ENCODE data around the gene ADGRA1.

ADGRA1 gene

GRCh38 chr10:133123746-133124356 is 36.1 kb downstream of the ADGRA1 start:
- DNase-seq (ENCODE audit: low read depth, low spot score), result no peak
- no peak overlapping the region for H3K27ac ChIP-seq

GRCh38 chr10:133124357-133125211 is 36.9 kb downstream of the ADGRA1 start:
- no peak for DNase-seq (ENCODE audit: low read depth, low spot score)
- H3K27ac ChIP-seq, result no peak overlapping the region

DNA sequence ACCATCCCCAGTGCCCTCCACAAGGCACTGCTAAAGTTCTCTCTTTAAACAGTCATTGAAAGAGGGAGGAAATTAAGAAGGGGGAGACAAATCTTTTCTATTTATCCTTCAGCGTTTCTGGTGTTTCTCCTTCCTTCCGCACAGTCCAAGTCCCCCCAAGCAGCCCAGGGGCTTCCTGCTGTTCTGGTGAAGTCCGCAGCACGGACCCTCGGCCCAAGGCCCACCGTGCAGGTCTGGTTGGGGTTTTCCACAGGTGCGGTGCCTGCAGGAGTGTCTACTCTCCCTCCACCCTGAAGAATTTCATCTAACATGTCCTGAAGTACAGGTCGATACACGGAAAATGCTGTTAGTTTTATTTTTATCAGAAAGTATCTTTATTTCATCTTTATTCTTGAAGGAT is 38.2 kb downstream of the ADGRA1 start:
- DNase-seq (ENCODE audit: low read depth, low spot score), result no peak
- no peak overlapping the region for H3K27ac ChIP-seq

- H3K27ac ChIP-seq, result no peak overlapping the region
- DNase-seq (ENCODE audit: low read depth, low spot score), result no peak
Observed at GRCh38 chr10:133126431-133127290, 38.9 kb downstream of the ADGRA1 start.

DNA sequence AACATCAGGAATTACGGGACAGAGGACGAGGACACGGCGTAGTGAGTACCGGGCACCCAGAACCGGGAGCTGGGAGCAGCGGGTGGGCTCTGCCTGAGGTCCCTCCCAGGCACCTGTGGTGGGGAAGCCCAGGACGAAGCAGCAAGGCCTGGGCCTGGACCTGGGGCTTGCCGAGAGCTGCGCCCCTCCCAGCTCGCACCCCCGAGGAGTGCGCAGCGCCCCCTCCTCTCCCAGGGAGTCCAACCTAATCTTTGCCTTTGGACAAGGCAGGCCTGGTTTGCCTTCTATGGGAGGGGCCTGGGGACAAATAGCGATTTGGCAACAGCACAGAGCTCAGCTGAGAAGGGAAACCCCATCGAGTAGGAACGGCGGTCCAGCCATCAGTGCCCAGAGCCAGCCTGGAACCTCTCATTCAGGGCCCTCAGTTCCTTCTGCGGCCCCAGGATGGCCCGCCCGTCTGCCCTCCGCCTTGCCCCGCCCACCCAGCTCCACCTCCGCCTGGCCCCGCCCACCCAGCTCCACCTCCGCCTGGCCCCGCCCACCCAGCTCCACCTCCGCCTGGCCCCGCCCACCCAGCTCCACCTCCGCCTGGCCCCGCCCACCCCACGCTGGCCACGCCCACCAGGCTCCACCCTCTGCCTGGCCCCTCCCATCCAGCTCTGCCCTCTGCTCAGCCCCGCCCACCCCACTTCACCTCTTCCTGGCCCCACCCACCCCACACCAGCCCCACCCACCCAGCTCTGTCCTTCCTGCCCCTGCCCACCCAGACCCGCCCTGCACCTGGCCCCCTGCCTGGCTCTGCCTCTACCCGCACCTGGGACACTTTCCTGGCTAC is 39.8 kb downstream of the ADGRA1 start:
- no peak for DNase-seq (ENCODE audit: low read depth, low spot score)
- no peak overlapping the region for H3K27ac ChIP-seq

- H3K27ac ChIP-seq, result no peak overlapping the region
- no peak for DNase-seq (ENCODE audit: low read depth, low spot score)
Observed at GRCh38 chr10:133128126-133129070, 40.7 kb downstream of the ADGRA1 start.

- DNase-seq (ENCODE audit: low read depth, low spot score), result no peak
Observed at GRCh38 chr10:133129071-133129858, 41.5 kb downstream of the ADGRA1 start.

GRCh38 chr10:133129859-133130495 is 42.3 kb downstream of the ADGRA1 start:
- no peak overlapping the region for H3K27ac ChIP-seq
- DNase-seq (ENCODE audit: low read depth, low spot score), result no peak

More at GRCh38 chr10:133129071-133129858, 41.5 kb downstream of the ADGRA1 start:
- H3K27ac ChIP-seq, result no peak overlapping the region

DNA sequence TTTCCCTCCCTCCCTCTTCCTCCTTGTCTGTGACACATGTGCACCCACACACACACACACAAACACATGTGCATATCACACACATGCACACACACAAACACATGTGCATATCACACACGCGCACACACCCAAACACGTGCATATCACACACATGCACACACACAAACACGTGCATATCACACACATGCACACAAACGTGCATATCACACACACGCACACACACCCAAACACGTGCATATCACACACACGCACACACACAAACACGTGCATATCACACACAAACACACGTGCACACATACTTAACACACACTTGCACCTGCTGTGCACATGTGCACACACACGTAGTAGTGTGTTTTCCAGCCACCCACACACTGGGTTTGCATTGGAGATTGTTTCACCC is 42.9 kb downstream of the ADGRA1 start:
- DNase-seq (ENCODE audit: low read depth, low spot score), result no peak
- no peak overlapping the region for H3K27ac ChIP-seq

GRCh38 chr10:133131053-133131452 is 43.3 kb downstream of the ADGRA1 start:
- no peak for DNase-seq (ENCODE audit: low read depth, low spot score)
- H3K27ac ChIP-seq, result no peak overlapping the region

DNA sequence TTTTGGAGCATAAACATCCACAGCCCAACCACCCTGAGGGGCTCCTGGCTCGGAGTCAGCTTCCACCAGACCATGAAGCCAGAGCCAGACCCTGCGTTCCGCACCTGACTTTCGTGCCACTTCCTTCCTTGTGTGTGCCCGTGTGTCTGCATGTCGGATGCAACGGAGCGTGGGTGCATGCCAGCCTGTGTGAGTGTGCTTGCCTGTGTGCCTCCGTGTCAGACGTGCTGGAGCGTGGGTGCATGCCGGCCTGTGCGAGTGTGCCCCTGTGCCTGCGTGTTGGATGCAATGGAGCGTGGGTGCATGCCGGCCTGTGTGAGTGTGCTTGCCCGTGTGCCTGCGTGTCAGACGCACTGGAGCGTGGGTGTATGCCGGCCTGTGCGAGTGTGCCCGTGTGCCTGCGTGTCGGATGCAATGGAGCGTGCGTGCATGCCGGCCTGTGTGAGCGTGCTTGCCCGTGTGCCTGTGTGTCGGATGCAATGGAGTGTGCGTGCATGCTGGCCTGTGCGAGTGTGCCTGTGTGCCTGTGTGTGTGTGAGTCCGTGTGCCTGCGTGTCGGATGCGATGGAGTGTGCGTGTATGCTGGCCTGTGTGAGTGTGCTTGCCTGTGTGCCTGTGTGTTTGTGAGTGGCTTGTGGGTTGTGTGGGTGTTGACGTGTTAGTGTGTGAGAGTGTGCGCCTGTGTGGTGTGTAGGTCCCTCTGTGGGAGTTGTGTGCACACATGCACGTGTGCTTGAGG is 44.2 kb downstream of the ADGRA1 start:
- no peak for DNase-seq (ENCODE audit: low read depth, low spot score)
- H3K27ac ChIP-seq, result no peak overlapping the region

DNA sequence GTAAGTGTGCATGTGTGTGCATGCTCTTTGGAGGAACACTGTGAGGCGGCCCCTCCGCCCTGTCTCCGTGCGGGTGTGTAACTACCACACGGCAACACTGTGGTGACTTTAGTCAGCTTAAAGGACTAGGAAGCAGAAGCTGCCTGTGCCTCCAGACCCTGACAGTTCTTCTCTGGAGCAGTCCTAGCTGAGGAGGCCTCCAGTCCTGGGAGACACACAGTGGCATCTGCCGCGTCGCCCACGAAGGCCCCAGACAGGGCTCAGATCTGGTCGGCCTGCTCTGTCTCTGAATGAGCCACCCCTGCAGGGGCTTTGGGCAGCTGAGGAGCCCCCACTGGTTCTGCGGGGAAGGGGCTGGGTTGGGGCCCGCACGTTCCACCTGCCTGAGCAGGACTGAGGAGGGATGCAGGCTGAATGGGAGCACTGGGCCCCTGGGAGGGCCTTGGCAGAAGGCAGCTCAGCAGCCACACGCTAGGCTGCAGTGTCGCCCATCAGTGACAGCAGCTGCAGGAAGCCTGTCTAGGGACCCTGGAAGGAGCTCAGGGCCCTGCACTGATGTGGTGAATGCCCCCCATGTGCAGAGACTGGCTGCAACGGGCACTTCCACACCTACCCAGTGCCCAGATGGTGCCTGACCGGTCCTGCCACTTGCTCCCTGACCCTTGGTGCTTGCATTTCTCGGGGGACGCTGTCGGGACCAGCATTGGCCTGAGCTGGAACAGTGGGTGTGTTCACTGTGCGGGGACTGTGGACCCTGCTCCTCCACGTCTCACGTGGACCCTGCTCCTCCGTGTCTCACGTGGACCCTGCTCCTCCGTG is 45.0 kb downstream of the ADGRA1 start:
- no peak for DNase-seq (ENCODE audit: low read depth, low spot score)
- H3K27ac ChIP-seq, result no peak overlapping the region

GRCh38 chr10:133133471-133134231 is 45.9 kb downstream of the ADGRA1 start:
- H3K27ac ChIP-seq, result no peak overlapping the region
- DNase-seq (ENCODE audit: low read depth, low spot score), result no peak

GRCh38 chr10:133134411-133135115 is 46.8 kb downstream of the ADGRA1 start:
- DNase-seq (ENCODE audit: low read depth, low spot score), result no peak

DNA sequence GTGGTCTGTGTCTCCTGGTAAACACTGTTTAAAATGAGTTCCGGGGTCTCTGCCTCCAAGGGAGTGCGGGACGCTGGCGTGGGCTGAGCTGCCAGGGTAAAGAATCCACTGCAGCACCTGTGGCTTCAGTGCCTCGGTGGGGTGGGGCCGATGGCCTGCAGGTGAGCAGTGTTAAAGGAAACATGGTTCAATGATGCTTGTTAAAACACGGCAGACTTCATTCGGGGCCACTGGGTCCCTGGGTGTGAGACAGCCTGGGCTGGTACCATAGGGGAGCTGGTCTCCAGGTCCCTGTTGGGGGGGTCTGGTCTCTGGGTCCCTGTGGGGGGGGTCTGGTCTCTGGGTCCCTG is 47.4 kb downstream of the ADGRA1 start:
- no peak overlapping the region for H3K27ac ChIP-seq
- no peak for DNase-seq (ENCODE audit: low read depth, low spot score)

More at GRCh38 chr10:133134411-133135115, 46.8 kb downstream of the ADGRA1 start:
- H3K27ac ChIP-seq, result no peak overlapping the region

Data from epithelial cell of prostate (primary cell).